ENCODE measurements around the gene PIGU.

DNA sequence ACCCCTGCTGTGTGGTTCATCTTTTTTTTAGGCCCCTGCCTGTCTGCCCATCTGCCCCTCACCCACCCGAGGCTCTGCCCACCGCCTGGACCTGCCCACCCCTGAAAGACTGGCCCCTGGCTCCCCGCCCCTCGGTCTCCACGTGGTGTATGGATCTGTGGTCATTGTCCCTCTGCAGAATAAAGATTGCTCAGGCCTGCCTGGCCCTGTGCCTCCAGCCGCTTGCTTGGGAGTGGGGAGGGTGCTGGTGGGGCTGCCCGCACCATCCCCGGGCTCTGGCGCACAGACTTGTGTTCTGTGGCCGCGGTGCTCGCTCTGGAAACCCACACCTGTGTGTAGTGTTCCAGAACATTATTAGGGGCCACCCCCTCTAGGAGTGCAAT lies 116.8 kb downstream of the PIGU start:
- TF ChIP-seq CTCF (IDR thresholded peaks at IDR 0.05) (no peak), POLR2AphosphoS5 (IDR thresholded peaks at IDR 0.05) (no peak)
